Stimulated activated CD4-positive, alpha-beta T cell treated with anti-CD3 and anti-CD28 coated beads, TNF-alpha, amount 100 ng/mL, for 24 hours (primary cell): Measurements from ENCODE around the gene AFAP1.
"Not testable (repeated sequence)": the region's sequence is repeated elsewhere in the genome, so short reads cannot be mapped to it uniquely, and the experiment has no call there.

ENCODE experiments used
- DNase-seq, 3 experiments: peaks; one replicate each; pipeline ENCODE4 v3.0.0-alpha.2; 2020; ENCODE audit warnings: low read depth in 3 of 3

The AFAP1 gene

DNA sequence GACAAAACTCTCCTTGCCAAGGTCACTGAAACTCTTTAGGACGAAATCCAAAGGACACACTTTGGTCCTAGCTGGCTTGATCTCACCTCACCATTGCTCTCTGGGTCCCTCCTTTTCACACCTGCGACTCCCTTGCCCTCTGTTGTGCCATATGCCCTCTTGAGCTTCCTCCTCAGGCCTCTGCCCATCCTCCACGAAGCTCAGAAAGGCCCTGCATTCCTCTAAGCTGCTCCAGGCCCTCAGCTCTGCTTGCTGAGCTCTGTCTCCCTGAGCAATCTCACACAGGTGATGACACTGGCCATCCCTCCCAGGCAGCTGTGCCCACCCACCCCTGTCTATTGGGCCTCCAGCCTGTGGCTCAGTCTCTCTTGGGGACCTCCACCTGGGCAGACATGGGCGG lies 10.1 kb upstream of the AFAP1 start:
- no peak for DNase-seq

DNA sequence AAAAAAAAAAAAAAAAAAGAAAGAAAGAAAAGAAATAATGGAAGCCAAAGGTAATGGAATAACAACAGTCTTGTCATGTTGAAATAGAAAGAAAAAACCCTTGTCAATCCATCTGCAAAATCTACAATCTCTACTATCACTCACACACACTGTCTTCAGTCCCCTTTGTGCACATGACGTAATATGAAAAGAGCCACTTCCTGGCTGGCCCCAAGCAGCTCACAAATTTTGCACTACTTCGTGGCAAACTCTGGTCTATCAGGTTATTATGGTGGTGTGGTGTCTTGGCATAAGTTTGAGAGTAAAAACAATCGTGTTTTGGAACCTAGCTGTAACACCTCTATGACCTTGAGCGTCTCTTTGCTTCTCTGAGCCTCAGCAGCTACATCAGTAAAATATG lies 8.3 kb upstream of the AFAP1 start:
- DNase-seq: no peak

DNA sequence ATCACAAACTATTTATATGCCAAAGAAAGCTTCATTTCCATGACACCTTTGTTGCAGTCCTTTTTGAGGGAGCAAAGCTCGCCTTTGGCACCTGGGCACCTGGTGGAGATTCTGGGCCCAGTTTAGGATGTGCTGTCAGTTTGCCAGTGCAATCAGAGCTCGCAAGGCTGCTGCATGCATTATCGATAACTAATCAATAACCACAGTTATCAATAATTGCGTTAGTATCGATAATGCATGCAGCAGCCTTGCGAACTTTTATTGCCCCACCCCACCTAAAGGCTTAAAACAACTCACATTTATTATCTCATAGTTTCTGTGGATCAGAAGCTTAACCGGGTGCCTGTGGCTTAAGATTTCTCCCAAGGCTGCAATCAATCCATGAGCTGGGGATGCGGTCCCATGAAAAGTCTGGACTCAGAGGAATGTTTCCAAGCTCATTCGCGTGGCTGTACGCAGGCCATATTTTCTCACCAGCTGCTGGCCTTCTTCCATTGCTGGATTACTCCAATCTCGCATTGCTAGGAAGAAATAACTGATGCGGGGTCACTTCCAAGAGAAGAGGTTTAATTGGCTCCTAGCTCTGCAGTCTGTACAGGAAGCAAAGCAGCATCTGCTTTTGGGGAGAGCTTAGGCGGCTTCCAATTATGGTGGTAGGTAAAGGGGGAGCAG lies 6.2 kb upstream of the AFAP1 start:
- DNase-seq: no peak

DNA sequence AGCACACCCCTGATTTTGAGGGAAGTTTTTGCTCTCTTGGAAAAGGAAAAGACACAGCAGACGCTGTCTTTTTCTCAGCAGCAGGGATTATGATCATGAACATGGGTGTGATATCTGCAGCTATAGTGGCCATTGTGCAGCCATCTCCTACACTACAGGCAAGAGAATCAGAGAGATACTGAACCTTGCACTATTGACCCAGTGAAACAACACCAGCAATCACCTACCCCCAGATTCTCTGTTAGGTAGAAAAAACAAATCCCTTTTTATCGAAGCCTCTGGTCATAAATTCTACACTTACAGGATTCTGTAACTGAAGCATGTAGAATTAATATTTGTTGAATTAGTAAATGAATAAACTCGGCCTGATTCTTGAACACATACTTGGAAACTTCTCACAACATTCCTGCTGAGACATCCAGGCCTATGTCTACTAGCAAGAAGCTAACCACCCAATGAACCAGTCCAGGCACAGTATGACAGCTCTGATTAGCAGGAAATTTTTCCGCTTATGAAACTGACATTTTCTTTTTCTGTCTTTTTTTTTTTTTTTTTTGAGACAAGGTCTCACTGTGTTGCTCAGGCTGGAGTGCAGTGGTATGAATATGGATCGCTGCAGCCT lies 5.0 kb upstream of the AFAP1 start:
- no peak for DNase-seq

DNA sequence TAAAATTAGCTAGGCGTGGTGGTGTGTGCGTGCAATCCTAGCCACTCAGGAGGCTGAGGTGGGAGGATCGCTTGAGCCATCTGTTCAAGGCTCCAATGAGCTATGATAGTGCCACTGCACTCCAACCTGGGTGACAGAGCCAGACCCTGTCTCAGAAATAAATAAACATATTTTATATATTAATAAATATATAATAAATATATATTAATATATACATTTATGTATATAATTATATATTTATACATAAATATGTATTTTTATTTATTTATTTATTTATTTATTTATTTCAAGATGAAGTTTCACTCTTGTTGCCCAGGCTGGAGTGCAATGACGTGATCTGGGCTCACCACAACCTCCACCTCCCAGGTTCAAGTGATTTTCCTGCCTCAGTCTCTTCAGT lies 4.0 kb upstream of the AFAP1 start:
- not testable (repeated sequence) for DNase-seq

DNA sequence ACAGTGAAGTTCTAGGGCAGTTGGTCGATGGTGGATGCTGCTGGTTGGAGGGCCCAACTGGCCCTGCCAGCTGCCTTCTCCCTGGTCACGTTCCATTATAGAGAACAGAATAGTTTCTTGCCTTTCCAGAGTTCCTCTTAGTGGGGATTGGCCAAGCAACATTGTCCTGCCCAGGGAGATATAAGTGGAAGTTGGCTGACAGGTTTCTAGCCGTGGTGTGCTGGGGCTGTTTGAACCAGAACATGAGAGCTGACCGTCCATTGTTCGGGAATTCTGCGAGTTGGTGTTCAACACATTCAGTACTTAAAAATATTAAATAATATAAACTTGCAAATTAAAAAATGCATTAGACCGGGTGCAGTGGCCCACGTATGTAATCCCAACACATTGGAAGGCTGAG lies 3.5 kb upstream of the AFAP1 start:
- DNase-seq: no peak

DNA sequence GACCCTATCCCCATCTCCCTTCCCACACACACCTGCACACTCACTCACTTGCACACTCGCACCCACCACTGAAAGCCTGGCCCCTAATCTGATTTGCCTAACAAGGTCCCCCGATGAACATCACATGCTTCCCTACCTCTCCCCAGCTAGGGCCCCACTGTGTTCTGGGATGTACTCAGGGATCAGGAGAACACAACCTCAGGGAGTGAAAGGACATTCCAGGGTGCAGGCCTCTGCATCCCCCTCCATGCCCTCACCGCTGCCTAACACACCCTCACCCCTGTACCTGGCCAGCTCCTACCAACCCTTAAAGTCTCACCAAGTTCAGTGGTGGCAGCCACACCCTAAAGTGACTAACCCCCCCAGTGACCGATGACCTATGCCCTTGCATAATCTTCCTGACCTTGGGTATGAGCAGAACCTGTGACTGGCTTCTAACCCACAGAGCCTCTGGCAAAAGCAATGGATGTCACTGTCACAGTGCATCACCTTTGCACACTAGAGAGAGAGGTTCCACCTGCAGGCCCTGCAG lies 2.4 kb upstream of the AFAP1 start:
- DNase-seq: no peak

DNA sequence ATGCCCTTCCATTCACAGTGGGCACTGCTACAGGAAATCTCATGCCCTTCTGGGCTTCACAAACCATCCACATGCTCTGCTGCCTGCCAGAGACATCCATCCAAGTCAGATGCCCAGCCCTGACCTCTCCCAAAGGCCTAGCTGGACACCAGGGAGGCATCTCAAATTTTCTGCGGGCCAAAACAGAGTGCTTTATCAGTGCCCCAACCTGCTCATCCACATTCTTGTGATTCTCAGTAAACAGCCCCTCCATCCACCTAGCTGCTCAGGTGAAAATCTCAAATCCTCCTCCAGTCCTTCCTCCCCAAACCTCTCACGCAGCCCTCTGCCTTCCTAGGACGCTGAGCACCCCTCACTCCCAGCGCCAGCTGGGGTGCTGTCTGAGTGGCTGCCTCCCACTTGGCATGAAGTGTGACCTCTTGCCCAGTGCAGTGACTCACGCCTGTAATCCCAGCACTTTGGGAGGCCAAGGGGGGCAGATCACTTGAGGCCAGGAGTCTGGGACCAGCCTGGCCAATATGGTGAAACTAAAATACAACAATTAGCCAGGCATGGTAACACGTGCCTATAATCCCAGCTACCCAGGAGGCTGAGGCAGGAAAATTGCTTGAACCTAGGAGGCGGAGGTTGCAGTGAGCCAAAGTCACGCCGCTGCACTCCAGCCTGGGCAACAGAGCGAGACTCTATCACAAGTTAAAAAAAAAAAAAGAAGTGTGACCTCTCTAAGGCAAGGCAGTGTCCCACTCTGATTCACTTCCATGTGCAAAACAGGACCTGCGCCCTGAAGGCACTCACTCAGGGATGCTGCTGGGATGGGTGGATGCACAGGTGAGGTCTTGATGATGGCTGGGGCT lies 1.7 kb upstream of the AFAP1 start:
- DNase-seq: no peak

DNA sequence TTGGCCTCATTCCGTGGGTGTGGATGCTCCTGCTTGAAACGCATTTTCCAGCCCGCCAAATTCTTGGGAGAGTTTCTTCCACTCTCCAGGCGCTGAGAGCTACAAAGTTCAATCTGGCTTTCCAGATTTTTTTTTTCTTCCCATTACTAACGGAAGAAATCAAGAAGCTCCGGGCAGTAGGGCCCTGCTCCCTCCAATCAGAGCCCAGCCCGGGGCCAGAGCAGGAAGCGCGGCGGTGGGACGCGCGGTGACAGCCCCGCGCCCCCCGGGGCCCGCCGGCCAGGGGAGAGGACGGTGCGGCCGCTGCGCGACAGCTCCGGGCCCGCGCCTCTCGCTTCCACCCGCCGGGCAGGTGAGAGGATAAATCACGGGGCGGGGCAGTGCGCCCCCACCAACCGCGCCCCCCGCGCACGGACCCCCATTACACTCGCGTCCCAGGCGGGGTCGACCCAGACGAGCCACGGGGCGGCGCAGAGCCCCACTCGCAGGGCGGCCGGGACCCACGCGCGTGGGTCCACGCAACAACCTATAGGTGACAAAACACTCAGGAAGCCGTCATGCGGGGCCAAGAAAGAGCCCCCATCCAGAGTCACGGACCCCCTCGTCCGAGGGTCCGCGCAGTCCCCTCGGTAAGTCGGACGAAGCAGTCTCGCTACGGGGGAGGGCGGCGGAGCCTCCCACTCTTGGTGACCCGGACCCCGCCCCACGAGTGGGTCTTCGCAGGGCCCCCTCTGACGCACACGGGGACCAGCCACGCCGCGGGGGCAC lies 868 bp downstream of the AFAP1 start:
- DNase-seq: no peak

DNA sequence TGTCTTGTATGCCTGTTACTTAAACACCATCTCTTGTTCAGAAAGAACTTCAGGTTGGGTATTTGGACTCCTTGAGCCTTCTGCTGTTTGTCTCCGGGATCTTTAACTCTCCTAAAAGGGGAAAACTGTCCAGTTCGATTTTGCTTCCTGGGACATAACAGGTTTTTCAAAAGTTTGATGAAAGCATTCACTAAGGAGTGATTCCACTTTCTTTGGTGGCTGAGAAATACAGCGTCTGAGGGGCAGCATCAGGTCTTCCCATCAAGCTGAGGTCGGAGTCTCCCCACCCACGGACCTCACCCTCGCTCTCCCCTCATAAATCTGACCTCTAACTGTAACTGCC lies 1.4 kb downstream of the AFAP1 start:
- peak in 1 of 3 experiments; percentile 14 for DNase-seq

DNA sequence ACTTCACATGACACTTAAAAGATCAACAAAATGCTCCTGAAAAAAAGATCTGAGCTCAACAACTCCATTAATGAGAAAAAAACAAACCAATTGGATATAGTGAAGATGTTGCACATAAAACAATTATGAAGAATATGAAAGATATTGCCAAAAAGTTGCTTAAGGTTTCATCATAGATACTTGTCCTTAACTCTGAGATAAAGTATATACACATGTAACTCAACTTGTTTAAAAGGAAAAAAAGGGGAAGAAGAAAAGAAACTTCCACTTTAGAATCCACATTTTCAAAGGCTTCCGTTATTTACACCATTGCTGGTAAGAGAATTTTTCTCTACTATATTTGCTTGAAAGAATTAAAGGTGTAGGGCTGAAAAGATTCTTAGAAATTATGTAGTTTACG lies 2.7 kb downstream of the AFAP1 start:
- DNase-seq: no peak

DNA sequence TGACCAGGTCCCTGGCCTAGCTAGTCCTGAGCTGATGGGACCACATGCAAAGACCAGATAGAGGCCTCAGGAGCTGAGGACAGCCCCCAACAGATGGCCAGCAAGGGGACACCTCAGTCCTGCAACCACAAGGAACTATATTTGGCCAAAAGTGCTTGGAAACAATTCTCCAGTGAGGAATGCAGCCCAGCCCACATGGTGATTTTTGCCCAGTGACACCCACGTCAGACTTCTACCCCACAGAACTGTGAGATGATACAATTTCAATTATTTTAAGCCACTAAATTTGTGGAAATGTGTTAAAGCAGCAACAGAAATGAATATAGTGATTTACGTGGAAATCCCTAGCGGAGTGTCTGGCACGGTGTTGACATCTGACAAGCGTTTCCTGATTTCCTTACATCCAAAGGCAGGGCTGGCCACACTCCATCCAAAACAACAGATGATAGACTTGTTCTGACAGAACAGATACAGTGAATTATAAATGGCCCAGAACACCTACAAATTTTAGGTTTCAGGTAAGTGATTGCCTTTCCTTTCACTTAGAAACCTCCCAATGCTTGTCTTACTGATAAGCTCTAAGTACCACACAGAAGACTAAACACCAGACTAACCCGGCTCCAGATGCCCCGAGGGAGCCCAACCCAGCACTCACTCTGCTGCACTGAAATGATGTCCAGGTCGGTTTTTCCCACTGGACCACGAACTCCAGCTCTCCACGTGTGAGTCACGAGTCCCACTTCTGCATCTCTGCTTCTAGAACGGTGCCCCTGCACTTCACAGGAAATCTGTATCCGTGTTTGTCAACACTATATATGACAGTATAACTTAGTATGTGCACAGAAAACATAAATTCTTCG lies 5.8 kb downstream of the AFAP1 start:
- no peak for DNase-seq

DNA sequence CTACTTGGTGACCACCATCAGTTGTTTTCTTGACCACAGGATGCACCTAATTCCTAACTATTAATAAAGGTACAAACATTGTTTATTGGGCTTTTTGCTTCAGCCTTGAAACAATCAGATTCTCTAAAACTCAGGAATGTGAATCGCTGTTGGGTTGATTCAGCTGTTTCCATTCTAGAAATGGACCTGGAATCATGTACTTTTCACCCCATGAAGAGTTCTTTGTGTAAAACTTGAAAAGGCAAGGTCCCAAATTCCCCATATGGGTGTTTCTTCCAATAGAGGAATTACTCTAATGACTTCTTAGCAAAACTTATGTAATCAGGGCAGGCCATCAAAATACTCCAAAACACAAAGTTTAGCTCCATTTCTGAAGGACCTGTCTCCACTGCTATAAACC lies 7.4 kb downstream of the AFAP1 start:
- DNase-seq: no peak

DNA sequence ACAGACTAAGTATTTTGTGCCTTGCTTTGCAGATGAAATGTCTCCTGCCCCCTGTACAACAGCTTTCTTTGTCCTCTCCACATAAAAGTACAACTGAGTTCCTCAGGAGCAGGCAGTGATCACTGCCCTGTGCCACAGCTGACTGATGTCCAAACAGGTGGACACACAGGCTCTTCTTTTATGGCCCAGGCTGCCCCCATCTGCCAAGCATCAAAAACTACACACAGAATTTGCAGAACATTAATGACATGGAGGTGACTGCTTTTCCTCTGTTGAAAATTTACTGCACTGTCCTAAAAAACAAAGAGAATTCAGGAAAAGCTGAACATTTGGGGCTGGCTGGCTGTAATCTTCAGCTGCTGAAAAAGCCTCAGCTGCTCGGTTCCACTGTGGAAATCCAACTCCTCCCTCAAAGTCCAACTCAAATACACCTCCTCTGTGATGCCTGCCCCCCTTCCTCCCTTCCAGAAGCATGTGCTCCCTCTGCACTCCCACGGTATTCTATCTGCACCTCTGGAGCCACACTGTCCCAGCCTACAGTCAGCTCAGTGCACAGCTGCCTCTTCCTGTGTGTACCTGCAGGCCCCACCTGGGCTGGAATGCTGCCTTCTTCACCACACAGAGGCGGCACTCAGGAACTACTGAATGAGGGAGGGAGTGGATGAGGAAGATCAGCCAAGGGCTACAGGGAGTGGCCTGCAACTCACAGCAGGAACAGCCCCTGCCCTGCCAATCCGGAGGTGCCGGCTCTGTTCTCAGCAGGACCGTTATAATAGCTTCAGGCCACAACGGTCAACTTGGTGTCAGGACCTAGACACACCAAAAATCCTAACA lies 10.3 kb downstream of the AFAP1 start:
- no peak for DNase-seq

DNA sequence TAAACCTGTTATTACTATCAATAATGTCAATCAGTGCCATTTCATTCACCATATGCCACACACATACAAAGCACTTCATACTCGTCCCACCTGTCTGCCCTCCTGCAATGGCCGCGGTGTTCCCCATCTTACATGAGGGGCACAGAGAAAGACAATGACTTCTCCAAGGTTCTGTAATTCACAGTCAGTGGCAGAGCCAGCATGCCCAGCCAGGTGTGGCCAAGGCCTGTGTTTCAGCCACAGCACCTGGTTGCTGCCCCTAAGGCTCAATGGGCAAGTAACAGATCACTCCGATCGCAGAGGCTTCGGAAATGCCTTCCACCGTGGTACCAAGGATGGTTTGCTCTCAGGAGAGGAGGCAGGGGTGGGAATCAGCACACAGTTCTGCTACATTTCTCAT lies 10.9 kb downstream of the AFAP1 start:
- no peak for DNase-seq

DNA sequence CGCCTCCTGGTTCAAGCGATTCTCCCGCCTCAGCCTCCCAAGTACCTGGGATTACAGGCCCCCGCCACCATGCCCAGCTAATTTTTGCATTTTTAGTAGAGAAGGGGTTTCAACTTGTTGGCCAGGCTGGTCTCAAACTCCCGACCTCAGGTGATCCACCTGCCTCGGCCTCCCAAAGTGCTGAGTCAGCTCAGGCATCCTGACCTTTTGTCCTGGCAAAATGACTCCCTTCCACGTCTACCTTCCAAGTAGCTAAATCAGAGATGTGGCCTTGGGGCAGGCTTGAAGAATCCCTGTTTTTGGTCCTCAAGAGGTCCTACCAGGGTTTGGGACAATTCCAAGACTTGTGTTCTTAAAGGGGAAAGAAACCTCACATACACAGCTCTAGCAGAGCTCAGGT lies 12.8 kb downstream of the AFAP1 start:
- DNase-seq: no peak

DNA sequence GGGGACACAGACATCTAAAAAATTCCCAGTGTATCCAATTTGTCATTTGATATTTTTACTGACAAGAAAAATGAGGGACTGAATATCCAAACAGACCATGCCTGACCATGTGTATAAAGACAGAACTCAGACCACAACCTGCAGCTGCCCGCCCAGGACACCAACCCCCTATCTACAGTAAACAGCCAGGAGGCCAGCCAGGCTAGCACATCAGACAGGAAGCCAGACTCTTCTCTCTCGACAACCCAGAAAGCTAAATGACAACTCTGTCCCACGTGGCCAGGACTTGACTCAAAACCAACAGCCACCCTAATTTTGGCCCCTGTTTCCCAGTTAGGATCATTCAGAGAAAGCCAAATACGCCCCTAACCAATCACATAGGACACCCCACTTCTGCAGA lies 15.1 kb downstream of the AFAP1 start:
- no peak for DNase-seq

DNA sequence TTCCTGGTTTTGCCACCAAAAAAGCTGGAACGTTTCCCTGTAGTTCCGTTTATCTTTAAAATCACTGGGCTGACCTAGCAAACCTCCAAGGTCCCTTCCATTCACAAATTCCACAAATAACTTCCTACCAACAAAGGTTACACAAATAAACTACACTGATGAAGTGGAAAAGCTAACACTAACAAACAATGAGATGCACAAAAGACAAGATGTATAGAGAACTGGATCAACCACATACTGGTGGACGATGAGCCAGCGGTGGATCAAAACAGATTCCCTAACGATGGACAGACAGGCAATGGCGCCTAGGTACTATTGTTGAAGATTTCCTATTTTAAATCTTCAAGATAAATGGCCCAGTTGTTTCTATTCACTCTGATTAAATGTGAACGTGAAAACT lies 15.5 kb downstream of the AFAP1 start:
- DNase-seq: no peak

DNA sequence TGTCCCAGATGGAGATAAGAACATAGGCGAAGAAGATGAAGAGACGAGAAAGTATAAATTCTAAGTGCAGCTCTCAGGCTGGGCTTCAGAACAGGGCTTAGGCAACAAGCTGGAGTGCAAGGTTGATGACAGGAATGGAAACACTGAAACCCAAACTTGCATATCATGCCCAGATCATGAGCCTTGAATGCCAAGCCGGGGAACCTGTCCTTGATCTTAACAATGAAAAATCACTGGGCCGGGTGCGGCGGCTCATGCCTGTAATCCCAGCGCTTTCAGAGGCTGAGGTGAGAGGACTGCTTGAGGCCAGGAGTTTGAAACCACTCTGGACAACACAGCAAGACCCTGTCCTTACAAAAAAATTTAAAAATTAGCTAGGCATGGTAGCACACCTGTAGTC lies 17.2 kb downstream of the AFAP1 start:
- no peak for DNase-seq

DNA sequence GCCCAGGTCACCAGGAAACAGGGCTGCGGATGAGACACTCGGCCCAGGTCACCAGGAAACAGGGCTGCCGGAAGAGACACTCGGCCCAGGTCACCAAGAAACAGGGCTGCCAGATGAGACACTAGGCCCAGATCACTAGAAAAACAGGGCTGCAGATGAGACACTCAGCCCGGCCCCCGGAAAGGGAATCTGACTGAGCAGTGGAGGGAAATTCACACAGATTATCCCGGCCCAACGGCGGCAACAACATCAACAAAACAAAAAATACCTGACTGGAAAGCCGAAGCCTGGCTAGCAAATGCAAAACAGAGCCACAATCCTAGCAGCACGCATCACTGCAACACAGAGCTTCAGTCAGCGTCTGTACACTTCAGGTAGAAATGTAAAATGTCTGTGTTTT lies 20.7 kb downstream of the AFAP1 start:
- no peak for DNase-seq
